ENCODE results near the gene CAMK2N1.

DNA sequence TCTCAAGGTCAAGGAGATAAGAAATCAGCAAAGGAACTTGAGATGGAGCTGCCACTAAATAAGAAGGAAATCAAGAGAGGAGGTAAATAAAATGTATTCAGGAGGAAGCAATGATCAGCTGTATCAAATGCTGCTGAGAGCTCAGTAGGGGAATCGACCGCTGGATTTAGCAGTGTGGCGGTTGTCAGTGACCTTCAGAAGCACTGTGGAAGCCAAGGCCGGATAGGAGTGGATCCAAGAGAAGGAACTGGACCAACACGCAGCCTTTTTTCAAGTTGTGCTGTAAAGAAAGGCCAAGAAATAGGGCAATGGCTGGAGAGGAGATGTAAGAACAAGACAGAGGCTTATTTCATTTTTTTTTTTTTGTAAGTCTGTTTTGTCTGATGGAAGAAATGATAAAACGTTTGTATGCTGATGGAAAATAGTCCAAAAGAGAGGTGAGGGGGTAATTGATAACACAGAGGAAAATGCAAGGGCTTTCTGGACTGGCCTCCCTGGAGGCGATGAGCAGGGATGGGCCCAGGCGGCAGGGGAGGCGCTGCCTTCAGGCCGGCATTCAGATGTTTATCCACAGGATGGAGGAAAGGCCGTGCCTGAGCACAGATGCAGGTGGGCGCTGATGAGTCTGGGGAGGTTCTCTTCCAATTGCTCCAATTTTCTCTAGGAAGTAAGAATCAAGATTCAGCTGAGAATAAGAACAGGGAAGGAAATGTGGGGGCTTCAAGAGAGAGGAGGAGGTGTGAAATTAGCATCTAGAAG, 48.8 kb upstream of the CAMK2N1 start:
- TF ChIP-seq, protein P1, sequence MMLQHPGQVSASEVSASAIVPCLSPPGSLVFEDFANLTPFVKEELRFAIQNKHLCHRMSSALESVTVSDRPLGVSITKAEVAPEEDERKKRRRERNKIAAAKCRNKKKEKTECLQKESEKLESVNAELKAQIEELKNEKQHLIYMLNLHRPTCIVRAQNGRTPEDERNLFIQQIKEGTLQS (IDR thresholded peaks at IDR 0.05), result no peak
- TF ChIP-seq, protein P2, sequence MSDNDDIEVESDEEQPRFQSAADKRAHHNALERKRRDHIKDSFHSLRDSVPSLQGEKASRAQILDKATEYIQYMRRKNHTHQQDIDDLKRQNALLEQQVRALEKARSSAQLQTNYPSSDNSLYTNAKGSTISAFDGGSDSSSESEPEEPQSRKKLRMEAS (IDR thresholded peaks at IDR 0.05), result no peak
- TF ChIP-seq JUND (IDR thresholded peaks at IDR 0.05) (no peak), RXRA (IDR thresholded peaks at IDR 0.05) (no peak), FOXA1 (IDR thresholded peaks at IDR 0.05) (no peak), YY1 (IDR thresholded peaks at IDR 0.05) (no peak)
- TF ChIP-seq, protein P3, sequence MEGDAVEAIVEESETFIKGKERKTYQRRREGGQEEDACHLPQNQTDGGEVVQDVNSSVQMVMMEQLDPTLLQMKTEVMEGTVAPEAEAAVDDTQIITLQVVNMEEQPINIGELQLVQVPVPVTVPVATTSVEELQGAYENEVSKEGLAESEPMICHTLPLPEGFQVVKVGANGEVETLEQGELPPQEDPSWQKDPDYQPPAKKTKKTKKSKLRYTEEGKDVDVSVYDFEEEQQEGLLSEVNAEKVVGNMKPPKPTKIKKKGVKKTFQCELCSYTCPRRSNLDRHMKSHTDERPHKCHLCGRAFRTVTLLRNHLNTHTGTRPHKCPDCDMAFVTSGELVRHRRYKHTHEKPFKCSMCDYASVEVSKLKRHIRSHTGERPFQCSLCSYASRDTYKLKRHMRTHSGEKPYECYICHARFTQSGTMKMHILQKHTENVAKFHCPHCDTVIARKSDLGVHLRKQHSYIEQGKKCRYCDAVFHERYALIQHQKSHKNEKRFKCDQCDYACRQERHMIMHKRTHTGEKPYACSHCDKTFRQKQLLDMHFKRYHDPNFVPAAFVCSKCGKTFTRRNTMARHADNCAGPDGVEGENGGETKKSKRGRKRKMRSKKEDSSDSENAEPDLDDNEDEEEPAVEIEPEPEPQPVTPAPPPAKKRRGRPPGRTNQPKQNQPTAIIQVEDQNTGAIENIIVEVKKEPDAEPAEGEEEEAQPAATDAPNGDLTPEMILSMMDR (IDR thresholded peaks at IDR 0.05; ENCODE audit: low read depth, low read length, missing input control), result no peak
- TF ChIP-seq, protein P4, sequence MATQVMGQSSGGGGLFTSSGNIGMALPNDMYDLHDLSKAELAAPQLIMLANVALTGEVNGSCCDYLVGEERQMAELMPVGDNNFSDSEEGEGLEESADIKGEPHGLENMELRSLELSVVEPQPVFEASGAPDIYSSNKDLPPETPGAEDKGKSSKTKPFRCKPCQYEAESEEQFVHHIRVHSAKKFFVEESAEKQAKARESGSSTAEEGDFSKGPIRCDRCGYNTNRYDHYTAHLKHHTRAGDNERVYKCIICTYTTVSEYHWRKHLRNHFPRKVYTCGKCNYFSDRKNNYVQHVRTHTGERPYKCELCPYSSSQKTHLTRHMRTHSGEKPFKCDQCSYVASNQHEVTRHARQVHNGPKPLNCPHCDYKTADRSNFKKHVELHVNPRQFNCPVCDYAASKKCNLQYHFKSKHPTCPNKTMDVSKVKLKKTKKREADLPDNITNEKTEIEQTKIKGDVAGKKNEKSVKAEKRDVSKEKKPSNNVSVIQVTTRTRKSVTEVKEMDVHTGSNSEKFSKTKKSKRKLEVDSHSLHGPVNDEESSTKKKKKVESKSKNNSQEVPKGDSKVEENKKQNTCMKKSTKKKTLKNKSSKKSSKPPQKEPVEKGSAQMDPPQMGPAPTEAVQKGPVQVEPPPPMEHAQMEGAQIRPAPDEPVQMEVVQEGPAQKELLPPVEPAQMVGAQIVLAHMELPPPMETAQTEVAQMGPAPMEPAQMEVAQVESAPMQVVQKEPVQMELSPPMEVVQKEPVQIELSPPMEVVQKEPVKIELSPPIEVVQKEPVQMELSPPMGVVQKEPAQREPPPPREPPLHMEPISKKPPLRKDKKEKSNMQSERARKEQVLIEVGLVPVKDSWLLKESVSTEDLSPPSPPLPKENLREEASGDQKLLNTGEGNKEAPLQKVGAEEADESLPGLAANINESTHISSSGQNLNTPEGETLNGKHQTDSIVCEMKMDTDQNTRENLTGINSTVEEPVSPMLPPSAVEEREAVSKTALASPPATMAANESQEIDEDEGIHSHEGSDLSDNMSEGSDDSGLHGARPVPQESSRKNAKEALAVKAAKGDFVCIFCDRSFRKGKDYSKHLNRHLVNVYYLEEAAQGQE (IDR thresholded peaks at IDR 0.05), result no peak
- TF ChIP-seq, protein P5, sequence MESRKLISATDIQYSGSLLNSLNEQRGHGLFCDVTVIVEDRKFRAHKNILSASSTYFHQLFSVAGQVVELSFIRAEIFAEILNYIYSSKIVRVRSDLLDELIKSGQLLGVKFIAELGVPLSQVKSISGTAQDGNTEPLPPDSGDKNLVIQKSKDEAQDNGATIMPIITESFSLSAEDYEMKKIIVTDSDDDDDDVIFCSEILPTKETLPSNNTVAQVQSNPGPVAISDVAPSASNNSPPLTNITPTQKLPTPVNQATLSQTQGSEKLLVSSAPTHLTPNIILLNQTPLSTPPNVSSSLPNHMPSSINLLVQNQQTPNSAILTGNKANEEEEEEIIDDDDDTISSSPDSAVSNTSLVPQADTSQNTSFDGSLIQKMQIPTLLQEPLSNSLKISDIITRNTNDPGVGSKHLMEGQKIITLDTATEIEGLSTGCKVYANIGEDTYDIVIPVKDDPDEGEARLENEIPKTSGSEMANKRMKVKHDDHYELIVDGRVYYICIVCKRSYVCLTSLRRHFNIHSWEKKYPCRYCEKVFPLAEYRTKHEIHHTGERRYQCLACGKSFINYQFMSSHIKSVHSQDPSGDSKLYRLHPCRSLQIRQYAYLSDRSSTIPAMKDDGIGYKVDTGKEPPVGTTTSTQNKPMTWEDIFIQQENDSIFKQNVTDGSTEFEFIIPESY (IDR thresholded peaks at IDR 0.05), result no peak
